ENCODE measurements around the gene POLR2J.
A peak's percentile ranks its signal among the peaks of the same experiment; 100 is the strongest.
"Not testable (repeated sequence)": the region's sequence is repeated elsewhere in the genome, so short reads cannot be mapped to it uniquely, and the experiment has no call there.

POLR2J gene

DNA sequence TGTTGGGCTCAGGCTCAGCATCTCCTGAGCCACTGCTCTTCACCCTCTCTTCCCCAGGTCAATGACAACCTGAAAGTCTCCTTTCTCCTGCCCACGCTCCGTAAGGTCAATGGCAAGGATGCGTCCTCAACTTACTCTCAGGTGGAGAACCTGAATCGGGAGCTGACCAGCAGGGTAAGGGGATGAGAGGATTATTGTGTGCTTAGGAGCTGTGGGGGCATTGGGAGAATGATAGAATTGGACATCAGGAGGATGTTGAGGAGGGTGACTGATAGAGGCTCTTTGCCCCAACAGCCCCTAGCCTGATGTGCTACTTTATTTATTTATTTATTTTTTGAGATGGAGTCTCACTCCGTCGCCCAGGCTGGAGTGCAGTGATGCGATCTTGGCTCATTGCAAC, 12.6 kb downstream of the POLR2J start:
- no peak for DNase-seq (ENCODE audit: low read depth)

GRCh38 chr7:102464577-102465280, 14.0 kb downstream of the POLR2J start, which contains the start of the genes ALKBH4 and LRWD1:
Gene ALKBH4, minus strand, starts transcription at chr7:102464863. Its CDS starts 27 bp downstream, at chr7:102464836.
Gene LRWD1, plus strand, starts transcription at chr7:102464984. Its CDS starts 97 bp downstream, at chr7:102465081.
- peak; percentile 54 for DNase-seq (ENCODE audit: low read depth)

- no peak for DNase-seq (ENCODE audit: low read depth)
Observed at GRCh38 chr7:102463841-102464576, 14.7 kb downstream of the POLR2J start.

DNA sequence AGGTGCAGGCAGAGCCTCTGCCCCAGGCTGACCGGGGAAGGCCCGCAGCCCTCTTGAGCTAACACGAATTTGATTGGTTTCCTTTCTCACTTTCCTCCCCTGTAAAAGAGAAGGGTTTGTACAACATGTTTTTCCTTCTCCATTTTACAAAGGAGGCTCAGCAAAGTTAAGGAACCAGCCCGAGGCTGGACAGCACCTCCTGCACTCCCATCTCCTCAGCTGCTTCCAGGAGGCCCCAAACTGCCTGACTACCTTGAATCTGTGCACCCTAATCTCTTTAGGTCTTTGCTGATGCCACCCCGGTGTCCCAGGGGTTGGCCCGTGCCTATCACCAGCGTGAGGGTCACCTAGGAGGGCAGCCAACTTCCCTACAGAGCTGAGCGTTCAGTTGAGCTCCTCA, 18.3 kb downstream of the POLR2J start:
- no peak for DNase-seq (ENCODE audit: low read depth)

GRCh38 chr7:102459221-102459844, 19.4 kb downstream of the POLR2J start:
- DNase-seq (ENCODE audit: low read depth), result no peak

- no peak for DNase-seq (ENCODE audit: low read depth)
Observed at GRCh38 chr7:102457352-102457924, 21.3 kb downstream of the POLR2J start.

GRCh38 chr7:102456327-102456726, 22.4 kb downstream of the POLR2J start:
- DNase-seq (ENCODE audit: low read depth), result no peak

DNA sequence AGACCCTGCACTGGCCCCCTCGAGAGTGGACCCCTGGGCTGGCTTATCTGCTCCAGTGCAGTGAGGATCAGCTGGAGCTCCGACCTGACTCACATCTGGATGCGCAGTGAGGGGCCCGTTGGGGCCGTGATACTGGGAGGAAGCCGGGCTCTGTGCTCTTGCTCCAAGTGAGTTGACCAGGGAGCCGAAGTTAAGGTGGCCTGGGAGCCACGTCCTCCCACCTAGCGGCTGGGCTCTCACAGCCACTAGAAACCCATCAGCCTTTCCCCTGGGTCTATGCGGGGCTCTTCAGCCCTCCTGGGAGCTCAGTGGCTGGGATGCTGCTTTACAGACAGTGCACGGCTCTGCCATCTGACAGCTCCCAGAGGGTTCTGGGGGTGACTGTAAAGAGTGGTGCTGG, 23.1 kb downstream of the POLR2J start:
- no peak for DNase-seq (ENCODE audit: low read depth)

DNA sequence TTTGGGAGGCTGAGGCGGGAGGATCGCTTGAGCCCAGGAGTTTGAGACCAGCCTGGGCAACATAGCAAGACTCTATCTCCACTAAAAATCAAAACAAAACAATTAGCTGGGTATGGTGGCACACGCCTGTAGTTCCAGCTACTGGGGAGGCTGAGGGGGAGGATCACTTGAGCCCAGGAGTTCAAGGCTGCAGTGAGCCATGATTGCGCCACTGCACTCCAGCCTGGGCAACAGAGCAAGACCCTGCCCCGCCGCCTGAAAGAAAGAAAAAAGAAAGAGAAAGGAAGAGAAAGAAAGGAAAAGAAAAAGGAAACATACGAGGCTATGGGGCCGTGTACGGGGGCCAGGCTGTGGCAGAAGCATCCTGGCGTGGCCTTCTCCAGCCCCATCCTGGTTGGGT, 23.8 kb downstream of the POLR2J start:
- not testable (repeated sequence) for DNase-seq (ENCODE audit: low read depth)

- no peak for DNase-seq (ENCODE audit: low read depth)
Observed at GRCh38 chr7:102454468-102454867, 24.3 kb downstream of the POLR2J start.

GRCh38 chr7:102453319-102453718, 25.4 kb downstream of the POLR2J start:
- DNase-seq (ENCODE audit: low read depth), result no peak

GRCh38 chr7:102452451-102452850, 26.3 kb downstream of the POLR2J start:
- no peak for DNase-seq (ENCODE audit: low read depth)

- no peak for DNase-seq (ENCODE audit: low read depth)
Observed at GRCh38 chr7:102451371-102452054, 27.2 kb downstream of the POLR2J start.

DNA sequence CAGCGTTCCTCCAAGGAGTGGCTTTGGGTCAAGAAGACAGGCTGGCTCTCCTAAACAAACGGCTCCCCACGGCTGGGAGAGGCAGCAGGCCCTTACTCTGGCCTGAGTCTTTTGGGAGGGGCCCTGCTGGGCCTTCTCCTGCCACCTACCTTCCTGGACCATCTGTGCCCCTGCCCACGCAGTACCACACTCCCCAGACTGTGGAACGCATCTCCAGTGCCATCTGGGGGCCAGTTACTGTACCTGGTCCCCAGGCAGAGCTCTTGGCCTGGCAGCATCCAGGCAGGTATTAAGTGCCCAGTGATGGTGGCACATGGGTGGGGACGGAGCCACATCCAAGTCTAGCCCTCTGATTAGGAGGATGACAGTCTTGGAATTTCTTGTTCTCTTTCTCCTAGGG, 28.5 kb downstream of the POLR2J start:
- DNase-seq (ENCODE audit: low read depth), result no peak

DNA sequence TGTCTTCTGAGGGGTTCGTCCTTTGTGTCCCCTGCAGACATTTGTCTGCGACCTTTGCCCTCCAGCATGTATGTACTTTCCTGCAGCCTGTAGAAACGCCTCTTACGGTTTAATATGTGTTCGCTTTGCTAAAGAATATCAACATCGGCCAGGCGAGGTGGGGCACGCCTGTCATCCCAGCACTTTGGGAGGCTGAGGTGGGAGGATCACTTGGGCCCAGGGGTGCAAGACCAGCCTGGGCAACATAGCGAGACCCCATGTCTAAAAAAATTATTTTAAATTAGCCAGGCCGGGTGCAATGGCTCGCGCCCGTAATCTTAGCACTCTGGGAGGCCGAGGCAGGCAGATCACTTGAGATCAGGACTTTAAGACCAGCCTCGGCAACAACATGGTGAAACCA, 29.6 kb downstream of the POLR2J start:
- no peak for DNase-seq (ENCODE audit: low read depth)

GRCh38 chr7:102447311-102447710, 31.4 kb downstream of the POLR2J start:
- DNase-seq (ENCODE audit: low read depth), result no peak

DNA sequence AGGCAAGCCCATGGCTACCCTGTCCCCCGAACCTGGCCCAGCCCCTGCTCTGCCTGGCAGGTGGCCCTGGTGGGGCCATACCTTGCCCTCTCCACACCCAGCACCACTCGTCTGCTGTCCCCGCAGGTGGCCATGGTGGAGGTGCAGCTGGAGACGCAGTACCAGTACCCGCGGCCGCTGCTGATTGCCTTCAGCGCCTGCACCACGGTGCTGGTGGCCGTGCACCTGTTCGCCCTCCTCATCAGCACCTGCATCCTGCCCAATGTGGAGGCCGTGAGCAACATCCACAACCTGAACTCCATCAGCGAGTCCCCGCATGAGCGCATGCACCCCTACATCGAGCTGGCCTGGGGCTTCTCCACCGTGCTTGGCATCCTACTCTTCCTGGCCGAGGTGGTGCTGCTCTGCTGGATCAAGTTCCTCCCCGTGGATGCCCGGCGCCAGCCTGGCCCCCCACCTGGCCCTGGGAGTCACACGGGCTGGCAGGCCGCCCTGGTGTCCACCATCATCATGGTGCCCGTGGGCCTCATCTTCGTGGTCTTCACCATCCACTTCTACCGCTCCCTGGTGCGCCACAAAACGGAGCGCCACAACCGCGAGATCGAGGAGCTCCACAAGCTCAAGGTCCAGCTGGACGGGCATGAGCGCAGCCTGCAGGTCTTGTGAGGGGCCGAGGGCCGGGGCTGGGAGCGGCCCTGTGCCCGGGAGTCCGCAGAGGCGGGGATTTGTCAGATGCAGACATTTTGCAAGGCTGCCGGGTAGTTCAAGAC, 32.1 kb downstream of the POLR2J start:
- DNase-seq (ENCODE audit: low read depth), result no peak

GRCh38 chr7:102445674-102446071, 33.0 kb downstream of the POLR2J start:
- no peak for DNase-seq (ENCODE audit: low read depth)

DNA sequence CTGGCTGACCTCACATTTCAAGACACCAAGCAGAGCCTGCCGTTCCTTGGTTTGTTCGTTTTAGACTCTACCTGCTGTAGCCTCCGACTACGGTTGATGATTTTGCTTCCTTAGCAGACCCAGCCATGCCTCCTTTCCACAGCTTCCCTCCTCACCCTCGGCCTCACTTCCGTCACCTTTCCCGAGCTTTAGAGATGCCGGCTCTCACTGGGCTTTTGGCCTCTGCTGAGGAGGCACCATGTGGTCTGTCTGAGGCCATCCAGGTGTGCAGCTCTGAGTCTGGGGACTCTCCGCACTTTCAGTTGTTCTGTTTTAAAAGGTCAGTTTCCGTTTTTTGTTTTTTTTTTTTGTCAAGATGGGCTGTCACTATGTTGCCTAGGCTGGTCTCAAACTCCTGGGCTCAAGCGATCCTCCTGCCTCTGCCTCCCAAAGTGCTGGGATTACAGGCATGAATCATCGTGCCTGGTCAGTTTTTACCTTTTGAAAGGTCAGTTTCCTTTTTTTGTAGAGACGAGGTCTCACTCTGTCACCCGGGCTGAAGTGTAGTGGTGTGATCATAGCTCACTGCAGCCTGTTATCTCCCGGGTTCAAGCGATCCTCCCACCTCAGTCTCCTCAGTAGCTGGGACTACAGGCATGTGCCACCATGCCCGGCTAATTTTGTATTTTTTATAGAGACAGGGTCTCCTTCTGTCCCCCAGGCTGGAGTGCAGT, 33.6 kb downstream of the POLR2J start:
- DNase-seq (ENCODE audit: low read depth), result no peak

GRCh38 chr7:102439963-102440795, 38.5 kb downstream of the POLR2J start:
- DNase-seq (ENCODE audit: low read depth), result peak; percentile 51
